ENCODE data around the gene DLAT.

DNA sequence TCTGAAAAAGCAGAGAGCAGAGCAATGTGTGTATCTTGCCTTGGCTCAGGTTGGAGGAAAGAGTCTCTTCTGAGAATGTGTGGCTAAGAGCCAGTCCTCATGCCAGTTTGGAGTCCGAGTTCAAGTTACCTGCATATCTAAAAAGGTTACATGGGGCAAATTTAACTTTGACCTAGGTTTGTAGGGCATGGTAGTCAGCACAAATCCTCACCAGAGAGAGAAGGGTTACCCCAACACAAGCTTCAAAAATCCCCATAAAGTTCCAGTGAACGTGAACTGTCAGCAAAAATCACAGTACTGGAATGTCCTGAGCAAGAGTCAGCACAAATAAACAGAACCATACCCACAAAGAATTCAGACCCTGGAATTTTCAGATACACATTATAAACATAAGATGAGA is 75.3 kb downstream of the DLAT start:
- no peak for TF ChIP-seq EZH2 (IDR thresholded peaks at IDR 0.05; ENCODE audit: insufficient read depth, low read length)
- TF ChIP-seq, protein P1, sequence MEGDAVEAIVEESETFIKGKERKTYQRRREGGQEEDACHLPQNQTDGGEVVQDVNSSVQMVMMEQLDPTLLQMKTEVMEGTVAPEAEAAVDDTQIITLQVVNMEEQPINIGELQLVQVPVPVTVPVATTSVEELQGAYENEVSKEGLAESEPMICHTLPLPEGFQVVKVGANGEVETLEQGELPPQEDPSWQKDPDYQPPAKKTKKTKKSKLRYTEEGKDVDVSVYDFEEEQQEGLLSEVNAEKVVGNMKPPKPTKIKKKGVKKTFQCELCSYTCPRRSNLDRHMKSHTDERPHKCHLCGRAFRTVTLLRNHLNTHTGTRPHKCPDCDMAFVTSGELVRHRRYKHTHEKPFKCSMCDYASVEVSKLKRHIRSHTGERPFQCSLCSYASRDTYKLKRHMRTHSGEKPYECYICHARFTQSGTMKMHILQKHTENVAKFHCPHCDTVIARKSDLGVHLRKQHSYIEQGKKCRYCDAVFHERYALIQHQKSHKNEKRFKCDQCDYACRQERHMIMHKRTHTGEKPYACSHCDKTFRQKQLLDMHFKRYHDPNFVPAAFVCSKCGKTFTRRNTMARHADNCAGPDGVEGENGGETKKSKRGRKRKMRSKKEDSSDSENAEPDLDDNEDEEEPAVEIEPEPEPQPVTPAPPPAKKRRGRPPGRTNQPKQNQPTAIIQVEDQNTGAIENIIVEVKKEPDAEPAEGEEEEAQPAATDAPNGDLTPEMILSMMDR (IDR thresholded peaks at IDR 0.05; ENCODE audit: insufficient read depth, low read depth, low read length): no peak

All from astrocyte (in vitro differentiated cells and primary cell).